Measurements from ENCODE around the gene APOC3. TPM values are rescaled to one million over a fixed set of nuclear protein-coding genes. Genes with fewer than 3 reads are reported as not detected.

The APOC3 gene
- total and polyA plus RNA-seq, 9 of the 15 experiments (the other 6 are each of a cell fraction or from before 2014, with no cell fraction given), result 1.1 TPM; not detected in 8

DNA sequence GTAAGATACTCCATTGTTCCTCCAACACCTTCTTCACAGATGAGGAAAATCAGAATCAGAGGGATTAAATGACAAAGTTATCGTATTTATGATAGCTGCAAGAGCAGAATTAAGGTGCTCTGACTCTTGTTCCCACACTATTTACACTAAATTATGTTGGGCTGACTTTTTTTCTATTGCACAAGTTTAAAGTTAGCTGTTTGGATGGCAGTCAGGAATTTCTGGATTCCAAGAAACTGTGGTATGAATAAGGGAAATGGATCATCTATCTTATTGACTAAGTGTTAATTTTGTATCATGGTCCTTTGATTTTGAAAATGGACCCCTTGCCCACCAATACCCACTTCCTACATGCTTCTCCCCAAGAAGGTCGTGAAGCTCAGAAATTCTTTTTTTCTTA, 27.6 kb downstream of the APOC3 start (continued):
- no peak for TF ChIP-seq ELF4 (CRISPR knock-in tag; IDR thresholded peaks at IDR 0.05)
- no peak for TF ChIP-seq DIDO1 (tag; IDR thresholded peaks at IDR 0.05; ENCODE audit: low read depth)

DNA sequence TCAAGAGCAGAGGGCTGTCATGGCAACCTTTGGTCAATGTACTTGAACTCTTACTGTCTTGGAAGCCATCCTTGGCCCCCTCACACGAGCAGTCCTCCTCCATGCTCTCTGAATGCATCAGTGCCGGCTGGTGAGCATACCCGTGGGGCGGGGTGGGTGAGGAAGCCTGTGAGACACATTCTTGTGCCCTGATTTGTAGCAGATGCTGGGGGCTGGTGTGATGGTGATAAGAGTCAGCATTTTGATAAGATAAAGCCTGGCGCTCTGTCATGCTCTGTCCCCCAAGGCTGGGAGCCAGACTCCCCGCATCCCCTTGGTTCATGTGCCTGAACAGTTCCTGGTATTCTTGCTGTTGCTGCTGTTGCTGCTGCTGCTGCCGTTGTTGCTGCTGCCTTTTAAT, 28.2 kb downstream of the APOC3 start:
- 76% methylated on average over 7 of the region's 7 CpGs for WGBS (ENCODE audit: insufficient coverage, low coverage, missing lambda C conversion rate)
- intact Hi-C loops (cut with micrococcal nuclease) (no loop called here), in situ Hi-C loops (cut with MboI) (no loop called here)
- TF ChIP-seq TEAD4 (IDR thresholded peaks at IDR 0.05; ENCODE audit: low read length) (no peak), TEAD4 (CRISPR knock-in tag; IDR thresholded peaks at IDR 0.05; ENCODE audit: borderline replicate concordance) (no peak), SREBF2 (CRISPR knock-in tag; IDR thresholded peaks at IDR 0.05) (no peak), GTF2F1 (IDR thresholded peaks at IDR 0.05; ENCODE audit: low read depth, low read length) (no peak), BCL6 (CRISPR knock-in tag; IDR thresholded peaks at IDR 0.05) (no peak), SMARCB1 (IDR thresholded peaks at IDR 0.05; ENCODE audit: insufficient read length, low read depth) (no peak), SMARCE1 (IDR thresholded peaks at IDR 0.05) (no peak), KAT7 (CRISPR knock-in tag; IDR thresholded peaks at IDR 0.05; ENCODE audit: borderline replicate concordance) (no peak), FOXK1 (CRISPR knock-in tag; IDR thresholded peaks at IDR 0.05; ENCODE audit: borderline replicate concordance) (no peak), MTA1 (IDR thresholded peaks at IDR 0.05; ENCODE audit: borderline replicate concordance) (no peak), MCM7 (IDR thresholded peaks at IDR 0.05) (no peak), ZNF707 (CRISPR knock-in tag; conservative IDR thresholded peaks at IDR 0.05) (no peak)
- TF ChIP-seq, protein P1, sequence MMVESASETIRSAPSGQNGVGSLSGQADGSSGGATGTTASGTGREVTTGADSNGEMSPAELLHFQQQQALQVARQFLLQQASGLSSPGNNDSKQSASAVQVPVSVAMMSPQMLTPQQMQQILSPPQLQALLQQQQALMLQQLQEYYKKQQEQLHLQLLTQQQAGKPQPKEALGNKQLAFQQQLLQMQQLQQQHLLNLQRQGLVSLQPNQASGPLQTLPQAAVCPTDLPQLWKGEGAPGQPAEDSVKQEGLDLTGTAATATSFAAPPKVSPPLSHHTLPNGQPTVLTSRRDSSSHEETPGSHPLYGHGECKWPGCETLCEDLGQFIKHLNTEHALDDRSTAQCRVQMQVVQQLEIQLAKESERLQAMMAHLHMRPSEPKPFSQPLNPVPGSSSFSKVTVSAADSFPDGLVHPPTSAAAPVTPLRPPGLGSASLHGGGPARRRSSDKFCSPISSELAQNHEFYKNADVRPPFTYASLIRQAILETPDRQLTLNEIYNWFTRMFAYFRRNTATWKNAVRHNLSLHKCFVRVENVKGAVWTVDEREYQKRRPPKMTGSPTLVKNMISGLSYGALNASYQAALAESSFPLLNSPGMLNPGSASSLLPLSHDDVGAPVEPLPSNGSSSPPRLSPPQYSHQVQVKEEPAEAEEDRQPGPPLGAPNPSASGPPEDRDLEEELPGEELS (CRISPR knock-in tag; IDR thresholded peaks at IDR 0.05; ENCODE audit: borderline replicate concordance), result no peak
- TF ChIP-seq, protein P2, sequence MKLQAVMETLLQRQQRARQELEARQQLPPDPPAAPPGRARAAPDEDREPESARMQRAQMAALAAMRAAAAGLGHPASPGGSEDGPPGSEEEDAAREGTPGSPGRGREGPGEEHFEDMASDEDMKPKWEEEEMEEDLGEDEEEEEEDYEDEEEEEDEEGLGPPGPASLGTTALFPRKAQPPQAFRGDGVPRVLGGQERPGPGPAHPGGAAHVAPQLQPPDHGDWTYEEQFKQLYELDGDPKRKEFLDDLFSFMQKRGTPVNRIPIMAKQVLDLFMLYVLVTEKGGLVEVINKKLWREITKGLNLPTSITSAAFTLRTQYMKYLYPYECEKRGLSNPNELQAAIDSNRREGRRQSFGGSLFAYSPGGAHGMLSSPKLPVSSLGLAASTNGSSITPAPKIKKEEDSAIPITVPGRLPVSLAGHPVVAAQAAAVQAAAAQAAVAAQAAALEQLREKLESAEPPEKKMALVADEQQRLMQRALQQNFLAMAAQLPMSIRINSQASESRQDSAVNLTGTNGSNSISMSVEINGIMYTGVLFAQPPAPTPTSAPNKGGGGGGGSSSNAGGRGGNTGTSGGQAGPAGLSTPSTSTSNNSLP (IDR thresholded peaks at IDR 0.05; ENCODE audit: borderline replicate concordance, low read depth, low read length), result no peak
- Histone ChIP-seq H4K20me1 (replicated peaks; ENCODE audit: control insufficient read depth, insufficient read depth, low read length) (no peaks in the 10 kb centered on the region), H3K4me2 (ENCODE audit: insufficient read depth, low read length) (no peak overlapping the region), H3K27me3 (ENCODE audit: control insufficient read depth in 2 of 2, insufficient read depth in 2 of 2, low read length in 2 of 2) (no peaks in the 10 kb centered on the region), H3K36me3 (ENCODE audit: control insufficient read depth, insufficient read depth, low read length) (peaks cover 63% of the 10 kb centered on the region), H3K4me1 (replicated peaks in 1 of 2; ENCODE audit: control insufficient read depth in 2 of 2, insufficient read depth in 2 of 2, low read length in 2 of 2) (peaks cover 5 to 17% of the 10 kb centered on the region in 2 experiments; a peak in 4 of 5 replicates), H2AFZ (ENCODE audit: low read depth, low read length) (no peak overlapping the region), H3K9me3 (replicated peaks; ENCODE audit: control insufficient read depth, insufficient read depth, low read depth, low read length) (no peaks in the 10 kb centered on the region), H3K9ac (ENCODE audit: insufficient read depth in 1 of 2, low read depth in 2 of 2, low read length in 2 of 2) (no peak overlapping the region), H3K27ac (ENCODE audit: extremely low read depth, low read depth, low read length) (no peak overlapping the region), H3K4me3 (no peak overlapping the region), H3K9me1 (ENCODE audit: control insufficient read depth, insufficient read depth, low read length) (no peaks in the 10 kb centered on the region), H3K79me2 (ENCODE audit: control insufficient read depth, insufficient read depth, low read length) (no peaks in the 10 kb centered on the region)
- ChIA-PET POLR2A (no interaction called here), CTCF (ENCODE audit: low intra/inter-chr PET ratio) (no interaction called here)
- ATAC-seq, result no peak
- no TSS peak for BruUV-seq (replicated peaks)
- no peak for DNase-seq (ENCODE audit: extremely low read depth in 1 of 4, low spot score in 3 of 4)
- FAIRE-seq, result no peak

Measured in K562 (cell line).